Loucy (cell line): ENCODE measurements around the gene AJM1.
"Not testable (repeated sequence)": the region's sequence is repeated elsewhere in the genome, so short reads cannot be mapped to it uniquely, and the experiment has no call there.

Experiments used
- H2AFZ ChIP-seq: fragments of 200-600 bp; sonication (generic); 2 replicates; pipeline ENCODE4 v1.6.0; 2016; ENCODE audit warnings: antibody characterized with exemption, mild to moderate bottlenecking, low read length, moderate library complexity
- H3F3A ChIP-seq: fragments of 200-600 bp; 2 replicates; pipeline ENCODE4 v1.6.0; 2016; ENCODE audit warnings: antibody characterized with exemption, low read depth, mild to moderate bottlenecking
- H3K27me3 ChIP-seq: fragments of 200-600 bp; sonication (generic); 2 replicates; pipeline ENCODE4 v1.6.1; 2014; ENCODE audit warnings: low read length, mild to moderate bottlenecking; ENCODE audit not compliant: insufficient read depth, poor library complexity, severe bottlenecking
- H3K36me3 ChIP-seq: fragments of 200-600 bp; sonication (generic); 2 replicates; pipeline ENCODE4 v1.6.1; 2016; ENCODE audit warnings: low read length; ENCODE audit not compliant: insufficient read depth
- H3K4me1 ChIP-seq: fragments of 200-600 bp; sonication (generic); 2 replicates; pipeline ENCODE4 v1.5.1; 2014; ENCODE audit warnings: low read length, mild to moderate bottlenecking; ENCODE audit not compliant: insufficient read depth, poor library complexity, severe bottlenecking
- H3K4me2 ChIP-seq: fragments of 200-600 bp; sonication (generic); 2 replicates; pipeline ENCODE4 v1.6.0; 2014; ENCODE audit warnings: antibody characterized with exemption, low read length, low read depth, mild to moderate bottlenecking; ENCODE audit not compliant: poor library complexity, severe bottlenecking
- H3K4me3 ChIP-seq: fragments of 200-600 bp; sonication (generic); 2 replicates; pipeline ENCODE4 v1.5.1; 2014; ENCODE audit warnings: low read length, mild to moderate bottlenecking, mixed read lengths; ENCODE audit not compliant: poor library complexity, severe bottlenecking
- H3K79me2 ChIP-seq: fragments of 200-600 bp; sonication (generic); 2 replicates; pipeline ENCODE4 v1.6.1; 2014; ENCODE audit warnings: low read length; ENCODE audit not compliant: insufficient read depth
- H3K9ac ChIP-seq: fragments of 200-600 bp; sonication (generic); 2 replicates; pipeline ENCODE4 v1.6.0; 2014; ENCODE audit warnings: mild to moderate bottlenecking, low read depth, low read length, moderate library complexity; ENCODE audit not compliant: poor library complexity, severe bottlenecking
- H3K9me2 ChIP-seq: fragments of 200-600 bp; sonication (generic); replicated peaks from 2 replicates; pipeline ENCODE4 v1.6.1; 2016; ENCODE audit warnings: low read depth, low read length, mixed read lengths
- H3K9me3 ChIP-seq: fragments of 200-600 bp; sonication (generic); 2 replicates; pipeline ENCODE4 v1.6.1; 2014; ENCODE audit warnings: mild to moderate bottlenecking, antibody characterized with exemption, low read length, low read depth; ENCODE audit not compliant: insufficient read depth
- H4K20me1 ChIP-seq: fragments of 200-600 bp; sonication (generic); 2 replicates; pipeline ENCODE4 v1.6.0; 2014; ENCODE audit warnings: antibody characterized with exemption, low read length, mild to moderate bottlenecking; ENCODE audit not compliant: insufficient read depth, poor library complexity, severe bottlenecking
- CTCF ChIP-seq: fragments of 200-600 bp; sonication (generic); conservative IDR thresholded peaks from 2 replicates; pipeline ENCODE4 v1.5.1; 2014; ENCODE audit warnings: mild to moderate bottlenecking, antibody characterized with exemption, low read length
- EZH2phosphoT487 ChIP-seq: fragments of 200-600 bp; IDR thresholded peaks from 2 replicates; pipeline ENCODE4 v1.6.1; 2018; ENCODE audit warnings: antibody characterized with exemption, mild to moderate bottlenecking, moderate library complexity, borderline replicate concordance

The AJM1 gene

GRCh38 chr9:136865041-136865767 is 22.9 kb downstream of the AJM1 start:
- Histone ChIP-seq H3K9ac (peak overlapping the region; percentile 96), H2AFZ (no peak overlapping the region), H3K27me3 (no peaks in the 10 kb centered on the region), H3K4me1 (peaks cover 17% of the 10 kb centered on the region), H3K9me3 (no peaks in the 10 kb centered on the region), H3K9me2 (no peaks in the 10 kb centered on the region), H3K4me3 (peak overlapping the region; percentile 98), H3K79me2 (peaks cover 47% of the 10 kb centered on the region), H3K4me2 (peak overlapping the region; percentile 100), H3K36me3 (peaks cover 22% of the 10 kb centered on the region; the same call in 1 of the 2 replicates), H3F3A (no peaks in the 10 kb centered on the region), H4K20me1 (peaks cover 27% of the 10 kb centered on the region)
- no peak for TF ChIP-seq EZH2phosphoT487

GRCh38 chr9:136865768-136866103 is 23.5 kb downstream of the AJM1 start:
- Histone ChIP-seq H3K36me3 (peaks cover 22% of the 10 kb centered on the region; the same call in 1 of the 2 replicates), H3K4me1 (peaks cover 17% of the 10 kb centered on the region), H2AFZ (peak overlapping the region; percentile 75), H4K20me1 (peaks cover 27% of the 10 kb centered on the region), H3K9me2 (no peaks in the 10 kb centered on the region), H3K9me3 (no peaks in the 10 kb centered on the region), H3K27me3 (no peaks in the 10 kb centered on the region), H3K4me3 (peak overlapping the region; percentile 98), H3K9ac (peak overlapping the region; percentile 96), H3K79me2 (peaks cover 47% of the 10 kb centered on the region), H3F3A (no peaks in the 10 kb centered on the region), H3K4me2 (peak overlapping the region; percentile 100)
- TF ChIP-seq CTCF, result no peak
- no peak for TF ChIP-seq EZH2phosphoT487

- not testable (repeated sequence) for H3F3A ChIP-seq, H2AFZ ChIP-seq, H3K9me3 ChIP-seq, H3K27me3 ChIP-seq, H3K9me2 ChIP-seq
- Histone ChIP-seq H3K4me3 (peak overlapping the region; percentile 98), H3K4me1 (peaks cover 17% of the 10 kb centered on the region), H3K9ac (peak overlapping the region; percentile 79), H3K4me2 (peak overlapping the region; percentile 90), H4K20me1 (peaks cover 27% of the 10 kb centered on the region), H3K36me3 (peaks cover 19% of the 10 kb centered on the region; the same call in 1 of the 2 replicates), H3K79me2 (peaks cover 47% of the 10 kb centered on the region)
These were observed 24.7 kb downstream of the AJM1 start for GRCh38 chr9:136866898-136867421.

- Histone ChIP-seq H3K4me2 (peak overlapping the region; percentile 90), H3K4me3 (peak overlapping the region; percentile 98), H3K79me2 (peaks cover 47% of the 10 kb centered on the region), H3K4me1 (peaks cover 17% of the 10 kb centered on the region), H4K20me1 (peaks cover 27% of the 10 kb centered on the region), H3F3A (no peaks in the 10 kb centered on the region), H3K36me3 (peaks cover 14% of the 10 kb centered on the region; the same call in 1 of the 2 replicates), H3K9me3 (peaks cover 3% of the 10 kb centered on the region; the same call in 1 of the 2 replicates), H3K9me2 (no peaks in the 10 kb centered on the region), H3K9ac (no peak overlapping the region), H3K27me3 (no peaks in the 10 kb centered on the region), H2AFZ (no peak overlapping the region)
- no peak for TF ChIP-seq CTCF
- no peak for TF ChIP-seq EZH2phosphoT487
These were observed 25.2 kb downstream of the AJM1 start for GRCh38 chr9:136867480-136867879.
